GM13976 (cell line): Measurements from ENCODE around the gene CBLL2.

ENCODE experiments used
- DNase-seq: peaks from one replicate; pipeline ENCODE4 v3.0.0; 2012; ENCODE audit warnings: low spot score
- in situ Hi-C: fragments of 300-500 bp; cut with MboI; formaldehyde crosslinking; loops from one replicate; pipeline ENCODE4 v1.12.0; 2022; ENCODE audit warnings: low sequenced_read_pairs, mixed read lengths, inconsistent platforms; ENCODE audit not compliant: unreplicated experiment
- TF ChIP-seq, protein P1 (sequence below): IDR thresholded peaks from 2 replicates; pipeline ENCODE4 v1.5.1; 2012; ENCODE audit warnings: borderline replicate concordance, mild to moderate bottlenecking; ENCODE audit not compliant: insufficient read depth; ENCODE audit errors: extremely low read depth, missing control alignments, control extremely low read depth

Gene CBLL2

GRCh38 chrX:22320236-22320873 is 47.6 kb downstream of the CBLL2 start:
- TF ChIP-seq, protein P1, sequence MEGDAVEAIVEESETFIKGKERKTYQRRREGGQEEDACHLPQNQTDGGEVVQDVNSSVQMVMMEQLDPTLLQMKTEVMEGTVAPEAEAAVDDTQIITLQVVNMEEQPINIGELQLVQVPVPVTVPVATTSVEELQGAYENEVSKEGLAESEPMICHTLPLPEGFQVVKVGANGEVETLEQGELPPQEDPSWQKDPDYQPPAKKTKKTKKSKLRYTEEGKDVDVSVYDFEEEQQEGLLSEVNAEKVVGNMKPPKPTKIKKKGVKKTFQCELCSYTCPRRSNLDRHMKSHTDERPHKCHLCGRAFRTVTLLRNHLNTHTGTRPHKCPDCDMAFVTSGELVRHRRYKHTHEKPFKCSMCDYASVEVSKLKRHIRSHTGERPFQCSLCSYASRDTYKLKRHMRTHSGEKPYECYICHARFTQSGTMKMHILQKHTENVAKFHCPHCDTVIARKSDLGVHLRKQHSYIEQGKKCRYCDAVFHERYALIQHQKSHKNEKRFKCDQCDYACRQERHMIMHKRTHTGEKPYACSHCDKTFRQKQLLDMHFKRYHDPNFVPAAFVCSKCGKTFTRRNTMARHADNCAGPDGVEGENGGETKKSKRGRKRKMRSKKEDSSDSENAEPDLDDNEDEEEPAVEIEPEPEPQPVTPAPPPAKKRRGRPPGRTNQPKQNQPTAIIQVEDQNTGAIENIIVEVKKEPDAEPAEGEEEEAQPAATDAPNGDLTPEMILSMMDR: no peak
- in situ Hi-C loops: no loop called here
- DNase-seq: no peak

- no peak for DNase-seq
- TF ChIP-seq, protein P1: no peak
- in situ Hi-C loops: no loop called here
These were observed 50.8 kb downstream of the CBLL2 start for GRCh38 chrX:22323541-22323940.
